GM13977 (cell line): ENCODE data around the gene CTCF.

Experiments used
- DNase-seq: peaks from one replicate; pipeline ENCODE4 v3.0.0; 2012; ENCODE audit warnings: low spot score
- in situ Hi-C: fragments of 300-500 bp; cut with MboI; formaldehyde crosslinking; loops from one replicate; pipeline ENCODE4 v1.12.0; 2022; ENCODE audit warnings: low sequenced_read_pairs, low pct_unique_long_range_greater_than_20kb, mixed read lengths, inconsistent platforms; ENCODE audit not compliant: unreplicated experiment
- TF ChIP-seq, protein P1 (sequence below): IDR thresholded peaks from 2 replicates; pipeline ENCODE4 v1.5.1; 2012; ENCODE audit warnings: mild to moderate bottlenecking, control low read depth; ENCODE audit not compliant: insufficient read depth; ENCODE audit errors: extremely low read depth, missing control alignments

CTCF gene

DNA sequence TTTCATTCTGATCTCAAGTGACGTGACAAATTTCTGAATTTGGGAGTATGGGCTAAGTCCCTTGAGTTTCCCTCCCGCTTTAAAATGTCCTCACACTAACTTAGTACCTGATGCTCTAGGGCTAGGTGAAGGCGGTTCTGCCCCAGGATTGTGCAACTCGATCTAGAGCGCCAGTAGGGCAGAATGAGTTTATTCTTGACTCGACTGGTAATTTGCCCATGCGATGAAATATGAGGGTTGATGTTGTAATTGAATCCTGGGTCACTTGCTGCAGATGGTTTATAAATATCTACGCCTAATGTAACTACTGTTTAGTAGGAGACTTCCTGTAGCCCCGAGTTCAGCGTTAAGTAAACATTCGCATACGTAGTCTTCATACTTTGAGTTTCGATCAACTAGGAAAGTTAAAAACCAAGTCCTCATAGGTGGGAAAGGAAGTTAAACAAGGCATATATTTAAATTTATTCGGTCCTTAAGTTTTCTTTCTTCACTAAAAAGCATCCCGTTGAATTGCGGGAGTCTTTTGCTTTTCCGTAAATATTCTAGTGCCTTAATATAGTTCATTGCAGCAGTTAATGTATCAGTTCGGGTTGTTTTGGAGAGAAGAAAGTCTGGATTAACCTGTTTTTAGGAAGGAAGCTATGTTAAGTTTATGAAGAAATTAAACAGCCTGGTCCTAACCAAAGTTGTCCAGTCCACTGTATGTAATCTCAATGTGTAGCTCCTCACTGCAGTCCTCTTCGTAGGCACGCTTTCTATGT, 1.6 kb downstream of the CTCF start:
- no peak for DNase-seq
- TF ChIP-seq, protein P1, sequence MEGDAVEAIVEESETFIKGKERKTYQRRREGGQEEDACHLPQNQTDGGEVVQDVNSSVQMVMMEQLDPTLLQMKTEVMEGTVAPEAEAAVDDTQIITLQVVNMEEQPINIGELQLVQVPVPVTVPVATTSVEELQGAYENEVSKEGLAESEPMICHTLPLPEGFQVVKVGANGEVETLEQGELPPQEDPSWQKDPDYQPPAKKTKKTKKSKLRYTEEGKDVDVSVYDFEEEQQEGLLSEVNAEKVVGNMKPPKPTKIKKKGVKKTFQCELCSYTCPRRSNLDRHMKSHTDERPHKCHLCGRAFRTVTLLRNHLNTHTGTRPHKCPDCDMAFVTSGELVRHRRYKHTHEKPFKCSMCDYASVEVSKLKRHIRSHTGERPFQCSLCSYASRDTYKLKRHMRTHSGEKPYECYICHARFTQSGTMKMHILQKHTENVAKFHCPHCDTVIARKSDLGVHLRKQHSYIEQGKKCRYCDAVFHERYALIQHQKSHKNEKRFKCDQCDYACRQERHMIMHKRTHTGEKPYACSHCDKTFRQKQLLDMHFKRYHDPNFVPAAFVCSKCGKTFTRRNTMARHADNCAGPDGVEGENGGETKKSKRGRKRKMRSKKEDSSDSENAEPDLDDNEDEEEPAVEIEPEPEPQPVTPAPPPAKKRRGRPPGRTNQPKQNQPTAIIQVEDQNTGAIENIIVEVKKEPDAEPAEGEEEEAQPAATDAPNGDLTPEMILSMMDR, result no peak
- in situ Hi-C loops, result no loop called here

DNA sequence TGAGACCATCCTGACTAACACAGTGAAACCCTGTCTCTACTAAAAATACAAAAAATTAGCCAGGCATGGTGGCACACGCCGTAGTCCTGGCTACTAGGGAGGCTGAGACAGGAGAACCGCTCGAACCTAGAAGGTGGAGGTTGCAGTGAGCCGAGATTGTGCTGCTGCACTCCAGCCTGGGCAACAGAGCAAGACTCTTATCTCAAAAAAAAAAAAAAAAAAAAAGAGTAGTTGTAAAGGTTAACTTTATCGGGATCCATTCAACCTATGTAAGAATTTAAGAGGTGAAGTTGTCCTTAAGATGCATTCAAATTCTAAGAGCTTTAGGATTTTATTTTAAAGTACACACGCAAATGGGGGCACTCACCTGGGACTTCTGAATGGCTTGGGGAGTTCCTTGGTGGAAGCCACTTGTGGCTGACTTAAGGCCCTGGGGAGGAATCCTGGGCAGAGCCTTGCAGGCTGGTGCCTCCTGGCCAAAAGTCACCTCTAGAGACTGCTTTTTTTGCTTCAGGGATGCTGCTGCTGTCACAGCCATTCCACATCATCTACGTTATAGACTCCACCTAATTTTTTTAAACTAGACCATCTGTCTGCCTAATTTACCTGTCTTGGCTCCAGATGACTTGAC, 3.3 kb downstream of the CTCF start:
- no peak for DNase-seq
- in situ Hi-C loops, result no loop called here
- TF ChIP-seq, protein P1, result no peak

DNA sequence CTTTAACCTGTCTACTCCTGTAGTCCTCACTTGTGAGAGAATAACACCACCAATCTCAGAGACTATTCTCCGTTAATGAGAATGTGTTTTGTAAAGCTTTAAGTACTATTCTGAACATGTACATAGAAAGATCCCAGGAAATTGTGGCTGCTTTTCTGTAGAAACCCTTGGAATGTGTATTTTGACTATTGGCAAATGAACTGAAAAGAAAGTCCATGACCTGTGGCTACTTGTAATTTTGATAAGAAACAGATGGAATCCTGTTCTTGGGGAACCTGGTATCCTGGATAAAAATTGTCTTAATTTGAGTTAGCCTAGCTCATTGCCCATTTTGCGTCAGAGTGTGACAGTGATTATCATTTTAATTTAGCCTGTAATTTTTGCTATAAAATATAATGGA, 9.1 kb downstream of the CTCF start:
- DNase-seq, result no peak
- TF ChIP-seq, protein P1, result no peak
- in situ Hi-C loops, result no loop called here

DNA sequence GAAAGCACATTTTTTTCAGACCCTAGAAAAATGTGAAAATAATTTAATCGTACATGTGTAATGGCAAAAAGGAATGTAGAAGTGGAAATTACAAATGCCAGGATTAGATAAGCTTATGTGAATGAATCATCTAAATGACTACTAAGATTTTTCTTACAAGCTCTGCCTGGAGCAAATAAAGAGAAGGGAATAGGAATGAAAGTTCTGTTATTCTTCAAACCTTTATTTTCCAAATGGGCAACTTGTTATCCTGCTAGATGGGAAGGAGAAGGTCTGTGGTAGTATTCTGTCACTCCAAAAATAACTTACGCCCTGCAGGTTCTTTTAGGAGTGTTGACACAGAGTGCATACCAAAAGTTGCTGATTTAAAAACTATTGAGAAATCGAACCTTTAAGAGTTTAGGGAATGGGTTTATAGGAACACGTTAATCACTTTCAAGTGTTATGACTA, 9.7 kb downstream of the CTCF start:
- no peak for DNase-seq
- TF ChIP-seq, protein P1, result no peak
- in situ Hi-C loops, result no loop called here

DNA sequence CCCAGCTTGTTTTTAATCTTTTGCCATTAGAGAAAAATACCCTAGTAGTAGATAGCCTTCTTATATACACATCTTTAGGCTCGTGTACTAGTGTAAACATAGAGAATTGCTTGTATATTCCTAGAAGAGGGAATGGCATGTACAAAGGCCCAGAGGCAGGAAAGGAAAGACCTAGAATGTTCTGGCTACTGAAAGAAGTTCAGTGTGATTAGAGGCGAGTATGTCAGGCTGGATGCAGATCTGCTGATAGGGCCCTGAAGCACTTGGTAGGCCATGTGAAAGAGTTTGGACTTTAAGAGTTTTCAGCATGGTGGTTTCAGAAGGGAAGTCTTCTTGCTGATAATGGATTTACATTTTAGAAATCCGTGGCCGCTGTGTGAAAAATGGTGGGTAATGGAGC, 17.4 kb downstream of the CTCF start:
- TF ChIP-seq, protein P1, result no peak
- in situ Hi-C loops, result no loop called here

DNA sequence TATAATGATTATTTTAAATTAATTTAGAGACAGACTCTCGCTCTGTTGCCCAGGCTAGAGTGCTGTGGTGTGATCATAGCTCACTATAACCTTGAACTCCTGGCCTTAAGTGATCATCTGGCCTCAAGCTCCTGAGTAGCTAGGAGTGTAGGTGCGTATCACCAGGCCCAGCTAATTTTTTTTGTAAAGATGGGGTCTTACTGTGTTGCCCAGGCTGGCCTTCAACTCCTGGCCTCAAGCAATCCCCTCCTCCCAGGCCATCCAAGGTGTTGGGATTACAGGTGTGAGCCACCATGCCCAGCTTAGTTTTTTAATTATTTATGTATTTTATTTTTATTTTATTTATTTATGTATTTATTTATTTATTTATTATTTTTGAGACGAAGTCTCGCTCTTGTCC, 17.9 kb downstream of the CTCF start:
- TF ChIP-seq, protein P1, result no peak
- in situ Hi-C loops, result no loop called here
- DNase-seq, result no peak

More for the DNA sequence above, 17.4 kb downstream of the CTCF start:
- DNase-seq, result no peak
